ENCODE data around the gene FAM114A2. TPM values are rescaled to one million over a fixed set of nuclear protein-coding genes. Genes with fewer than 3 reads are reported as not detected.

The FAM114A2 gene
- total RNA-seq, 1 experiment from 2014 or later = 12.8 TPM

DNA sequence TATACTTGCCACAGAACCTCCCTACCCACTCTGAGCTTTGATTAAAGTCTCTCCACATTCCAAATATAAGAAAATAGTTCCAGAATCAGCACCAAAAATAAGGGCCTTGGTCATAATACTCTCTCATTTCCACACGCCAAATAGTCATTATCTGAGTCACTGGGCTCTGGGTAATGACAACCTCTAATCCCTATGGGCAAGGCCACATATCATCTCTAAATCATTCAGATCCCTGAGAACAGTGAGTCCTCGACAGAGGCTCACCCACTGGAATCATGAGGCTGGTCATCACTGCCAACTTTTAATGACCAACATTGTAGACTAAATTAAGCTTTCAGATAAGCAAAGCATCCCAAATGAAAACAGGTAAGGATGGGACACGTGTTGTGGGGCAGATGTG is 28.1 kb downstream of the FAM114A2 start:
- Mint-ChIP-seq H3K36me3 (ENCODE audit: insufficient read depth in 1 of 3, low read depth in 3 of 3) (no peaks in the 10 kb centered on the region), H3K9me3 (peaks cover 0 to 2% of the 10 kb centered on the region in 2 experiments; a peak in 1 of 5 replicates), H3K4me3 (no peak overlapping the region), H3K27me3 (ENCODE audit: low read depth) (no peaks in the 10 kb centered on the region), H3K4me1 (no peaks in the 10 kb centered on the region), H3K27ac (no peak overlapping the region; a peak in 1 of 7 replicates)
- TF ChIP-seq, protein P1, sequence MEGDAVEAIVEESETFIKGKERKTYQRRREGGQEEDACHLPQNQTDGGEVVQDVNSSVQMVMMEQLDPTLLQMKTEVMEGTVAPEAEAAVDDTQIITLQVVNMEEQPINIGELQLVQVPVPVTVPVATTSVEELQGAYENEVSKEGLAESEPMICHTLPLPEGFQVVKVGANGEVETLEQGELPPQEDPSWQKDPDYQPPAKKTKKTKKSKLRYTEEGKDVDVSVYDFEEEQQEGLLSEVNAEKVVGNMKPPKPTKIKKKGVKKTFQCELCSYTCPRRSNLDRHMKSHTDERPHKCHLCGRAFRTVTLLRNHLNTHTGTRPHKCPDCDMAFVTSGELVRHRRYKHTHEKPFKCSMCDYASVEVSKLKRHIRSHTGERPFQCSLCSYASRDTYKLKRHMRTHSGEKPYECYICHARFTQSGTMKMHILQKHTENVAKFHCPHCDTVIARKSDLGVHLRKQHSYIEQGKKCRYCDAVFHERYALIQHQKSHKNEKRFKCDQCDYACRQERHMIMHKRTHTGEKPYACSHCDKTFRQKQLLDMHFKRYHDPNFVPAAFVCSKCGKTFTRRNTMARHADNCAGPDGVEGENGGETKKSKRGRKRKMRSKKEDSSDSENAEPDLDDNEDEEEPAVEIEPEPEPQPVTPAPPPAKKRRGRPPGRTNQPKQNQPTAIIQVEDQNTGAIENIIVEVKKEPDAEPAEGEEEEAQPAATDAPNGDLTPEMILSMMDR (conservative IDR thresholded peaks at IDR 0.05) = no peak
- Histone ChIP-seq H2BK120ac (ENCODE audit: low read depth, low read length, poor library complexity, severe bottlenecking) (no peak overlapping the region), H3K56ac (ENCODE audit: insufficient read length, low read depth, low read length) (no peak overlapping the region), H2BK12ac (ENCODE audit: insufficient read length, low read depth, low read length) (no peak overlapping the region), H2BK20ac (ENCODE audit: low read depth, low read length, poor library complexity, severe bottlenecking) (no peak overlapping the region), H3K27me3 (ENCODE audit: insufficient read depth, low read length) (no peaks in the 10 kb centered on the region; the same call in 1 of the 2 replicates), H3K27ac (ENCODE audit: insufficient read length, low read depth, low read length) (no peak overlapping the region), H3K79me2 (ENCODE audit: insufficient read depth, low read length) (no peaks in the 10 kb centered on the region), H2AK5ac (ENCODE audit: insufficient read length, low read length) (no peak overlapping the region), H3K4me2 (ENCODE audit: insufficient read depth, insufficient read length, low read length) (no peak overlapping the region), H3K4me1 (ENCODE audit: insufficient read depth, low read length) (no peaks in the 10 kb centered on the region), H3K9me3 (ENCODE audit: control insufficient read depth, low read depth, low read length) (no peaks in the 10 kb centered on the region), H3T11ph (ENCODE audit: low read length) (no peak overlapping the region), H3K23ac (ENCODE audit: insufficient read length, low read depth, low read length) (no peak overlapping the region), H3K18ac (ENCODE audit: insufficient read length, low read depth, low read length) (no peak overlapping the region), H4K8ac (replicated peaks; ENCODE audit: insufficient read length, low read depth, low read length) (no peak overlapping the region), H2BK15ac (ENCODE audit: low read depth, low read length) (no peak overlapping the region), H4K20me1 (ENCODE audit: control insufficient read depth, insufficient read depth, insufficient read length) (no peaks in the 10 kb centered on the region), H4K5ac (ENCODE audit: insufficient read length, low read depth, low read length) (no peak overlapping the region), H3K23me2 (ENCODE audit: insufficient read length, low read depth, low read length, poor library complexity, severe bottlenecking) (no peaks in the 10 kb centered on the region), H2BK5ac (ENCODE audit: insufficient read length, low read length) (no peak overlapping the region), H3K79me1 (ENCODE audit: insufficient read depth, low read depth, low read length, poor library complexity, severe bottlenecking) (no peaks in the 10 kb centered on the region), H3K9ac (ENCODE audit: extremely low read depth, insufficient read length, low read length) (no peak overlapping the region), H3K14ac (ENCODE audit: insufficient read depth, low read length) (no peak overlapping the region), H3K4ac (ENCODE audit: low read depth, low read length) (no peak overlapping the region), H2AFZ (ENCODE audit: low read length) (no peak overlapping the region), H4K91ac (ENCODE audit: insufficient read length, low read depth, low read length) (no peak overlapping the region)
- no CpG with 5 or more reads among the region's 3 CpGs for whole genome bisulfite sequencing (ENCODE audit: extremely low coverage, insufficient read length, low lambda C conversion rate)
- no peak for DNase-seq

All from H9 (cell line).